Activated CD8-positive, alpha-beta memory T cell treated with anti-CD3 and anti-CD28 coated beads, Interleukin-2, amount 50 U/mL, for 24 hours (primary cell): ENCODE data around the gene ITPK1.
"Not testable (repeated sequence)": the region's sequence is repeated elsewhere in the genome, so short reads cannot be mapped to it uniquely, and the experiment has no call there.

Experiments used
- DNase-seq: peaks from one replicate; pipeline ENCODE4 v3.0.0-alpha.2; 2020; ENCODE audit errors: extremely low read depth

ITPK1 gene

DNA sequence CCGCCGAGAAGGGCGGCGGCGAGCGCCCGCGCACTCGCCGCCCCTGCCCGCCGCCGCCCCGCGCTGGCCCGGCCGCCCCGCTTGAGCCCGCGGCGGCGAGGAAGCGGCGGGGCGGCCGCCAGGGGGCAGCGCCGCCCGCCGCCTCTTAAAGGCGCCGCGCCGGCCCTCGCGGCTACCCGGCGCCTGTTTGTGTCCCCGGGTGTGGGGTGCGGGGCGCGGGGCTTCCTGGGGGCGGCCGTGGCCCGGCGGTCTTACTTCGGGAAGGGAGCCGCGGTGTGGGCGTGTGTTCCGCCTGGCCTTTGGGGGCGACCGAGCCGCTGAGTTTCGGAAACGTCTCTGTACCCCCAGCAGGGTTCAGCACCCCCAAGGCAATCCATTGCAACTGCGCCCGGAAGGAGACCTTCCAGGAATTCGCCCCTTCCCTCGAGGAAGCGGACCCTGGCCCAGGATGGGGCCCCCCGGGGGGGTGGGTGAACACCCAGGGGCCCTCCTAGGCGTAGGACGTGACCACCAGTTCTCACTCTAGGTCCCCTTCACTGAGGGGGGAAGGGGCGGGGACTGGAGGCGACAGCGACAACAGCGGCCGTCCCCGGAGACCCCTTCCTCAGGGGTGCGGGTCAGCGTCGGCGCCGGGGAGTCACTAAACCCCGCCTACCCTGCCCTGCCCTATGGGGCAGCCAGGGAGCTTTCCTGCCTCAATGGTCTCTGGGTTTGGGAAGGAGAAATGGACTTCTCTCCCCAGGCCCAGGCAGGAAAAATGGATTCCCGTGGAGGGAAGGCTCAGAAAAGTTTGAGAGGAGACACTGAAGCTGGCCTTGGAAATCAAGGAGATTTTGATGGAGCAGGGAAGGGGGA lies at the start of gene ITPK1:
ITPK1 (minus strand) TSS at position 105 of the 855 bp plus-strand sequence. CDS start 762 bp downstream, outside the sequence.
- DNase-seq, result no peak

GRCh38 chr14:93163564-93163963 lies 47.8 kb upstream of the ITPK1 start:
- no peak for DNase-seq

- DNase-seq, result no peak
Measured at GRCh38 chr14:93161411-93161940, 45.8 kb upstream of the ITPK1 start.

GRCh38 chr14:93160353-93160801 lies 44.7 kb upstream of the ITPK1 start:
- DNase-seq, result no peak

- DNase-seq, result not testable (repeated sequence)
Measured at GRCh38 chr14:93159625-93160352, 44.1 kb upstream of the ITPK1 start.

GRCh38 chr14:93158349-93158748 lies 42.6 kb upstream of the ITPK1 start:
- not testable (repeated sequence) for DNase-seq

DNA sequence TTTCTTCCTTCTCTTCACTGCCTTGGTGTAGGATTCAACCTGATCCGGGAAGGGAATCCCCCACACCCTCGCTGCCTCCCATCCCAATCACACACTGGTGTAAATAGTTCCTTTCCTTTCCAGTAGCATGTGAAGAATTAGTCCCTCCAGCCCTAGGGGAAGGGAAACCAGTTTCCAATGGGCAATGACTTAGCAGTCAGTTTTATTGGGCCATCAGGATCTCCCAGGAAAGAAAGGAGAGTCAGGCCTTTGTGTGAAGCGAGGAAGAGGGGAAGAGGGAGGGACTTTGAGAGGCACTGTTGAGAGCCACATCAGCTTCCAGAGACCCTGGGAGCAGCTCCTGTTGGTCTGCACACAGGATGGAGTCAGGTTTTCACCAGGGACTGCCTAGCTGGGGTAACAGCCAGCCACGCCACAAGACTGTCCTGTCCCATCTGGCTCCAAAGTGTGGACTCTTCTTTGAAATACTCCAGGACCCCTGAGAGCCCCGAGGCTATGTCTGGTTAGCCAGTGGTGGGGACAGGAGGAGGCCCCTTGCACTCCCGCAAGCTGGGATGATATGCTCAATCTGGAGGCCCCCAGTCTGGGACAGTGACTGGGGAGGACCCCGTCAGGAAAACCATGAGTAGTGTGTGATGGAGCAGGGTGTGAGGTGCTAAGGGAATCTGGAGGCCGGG lies 41.1 kb upstream of the ITPK1 start:
- DNase-seq, result no peak

GRCh38 chr14:93155667-93156066 lies 39.9 kb upstream of the ITPK1 start:
- DNase-seq, result no peak

- DNase-seq, result no peak
Measured at GRCh38 chr14:93153121-93153520, 37.4 kb upstream of the ITPK1 start.

DNA sequence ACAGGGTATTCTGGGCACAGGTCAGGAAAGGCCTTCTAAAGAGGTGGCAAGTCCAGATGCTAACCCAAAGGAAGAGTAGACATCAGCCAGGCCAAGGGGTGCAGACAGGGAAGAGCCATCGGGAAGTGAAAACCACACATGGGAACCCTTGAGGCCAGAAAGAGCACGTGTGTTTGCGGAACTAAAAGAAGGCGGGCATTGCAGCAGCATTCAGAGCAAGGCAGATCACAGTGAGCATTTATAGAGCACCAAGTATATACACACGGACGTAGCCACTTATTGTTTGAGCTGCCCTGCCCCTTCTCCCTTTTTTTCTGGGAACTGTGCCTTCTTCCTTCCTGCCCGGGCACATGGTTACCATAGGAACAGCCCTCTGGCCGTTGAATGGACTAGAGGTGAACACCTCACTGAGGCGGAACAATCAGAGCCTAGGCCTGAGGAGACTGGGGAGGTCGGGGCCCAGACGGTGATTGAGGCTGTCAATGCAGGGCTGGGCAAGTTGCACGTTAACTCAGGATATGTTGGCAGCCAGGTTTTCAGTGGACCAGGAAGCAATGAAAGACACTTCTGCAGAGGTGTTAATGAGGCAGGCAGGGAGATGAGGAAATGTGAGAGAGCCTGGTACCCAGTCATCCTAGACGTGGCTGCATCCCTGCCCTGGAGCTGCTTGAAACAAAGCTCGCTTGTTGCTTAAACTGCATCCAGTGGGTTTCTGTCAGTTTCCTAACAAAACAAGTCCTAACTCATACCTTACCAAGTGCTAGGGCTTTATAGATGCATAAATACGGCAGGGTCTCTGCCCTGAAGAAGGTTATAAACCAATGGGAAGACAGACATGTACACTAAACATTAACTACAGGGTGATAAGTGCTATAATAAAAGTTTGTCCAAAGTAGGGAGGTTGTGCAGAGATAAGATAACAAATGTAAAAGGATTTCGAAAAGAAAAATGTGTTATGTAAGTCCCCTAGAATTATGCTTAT lies 34.8 kb upstream of the ITPK1 start:
- DNase-seq, result no peak

- DNase-seq, result no peak
Measured at GRCh38 chr14:93148979-93149378, 33.3 kb upstream of the ITPK1 start.

DNA sequence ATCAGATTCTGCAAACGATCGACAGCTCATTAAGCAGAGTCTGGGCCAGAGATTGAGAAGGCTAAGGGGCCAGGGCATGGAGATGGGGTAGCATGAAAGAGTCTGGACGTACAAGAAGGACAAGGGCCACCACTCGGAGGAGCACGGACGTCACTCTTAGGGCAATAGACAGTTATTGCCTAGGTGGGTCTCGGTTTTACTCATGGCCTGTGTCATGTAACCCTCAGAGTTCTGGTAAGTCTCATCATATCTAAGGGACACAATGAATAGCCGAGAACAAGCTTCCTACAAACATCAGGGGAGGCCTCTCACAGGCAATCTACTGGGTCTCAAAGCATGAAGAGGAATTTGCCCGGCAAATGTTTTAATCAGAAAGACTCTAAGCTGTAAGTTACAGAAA lies 30.4 kb upstream of the ITPK1 start:
- DNase-seq, result no peak

DNA sequence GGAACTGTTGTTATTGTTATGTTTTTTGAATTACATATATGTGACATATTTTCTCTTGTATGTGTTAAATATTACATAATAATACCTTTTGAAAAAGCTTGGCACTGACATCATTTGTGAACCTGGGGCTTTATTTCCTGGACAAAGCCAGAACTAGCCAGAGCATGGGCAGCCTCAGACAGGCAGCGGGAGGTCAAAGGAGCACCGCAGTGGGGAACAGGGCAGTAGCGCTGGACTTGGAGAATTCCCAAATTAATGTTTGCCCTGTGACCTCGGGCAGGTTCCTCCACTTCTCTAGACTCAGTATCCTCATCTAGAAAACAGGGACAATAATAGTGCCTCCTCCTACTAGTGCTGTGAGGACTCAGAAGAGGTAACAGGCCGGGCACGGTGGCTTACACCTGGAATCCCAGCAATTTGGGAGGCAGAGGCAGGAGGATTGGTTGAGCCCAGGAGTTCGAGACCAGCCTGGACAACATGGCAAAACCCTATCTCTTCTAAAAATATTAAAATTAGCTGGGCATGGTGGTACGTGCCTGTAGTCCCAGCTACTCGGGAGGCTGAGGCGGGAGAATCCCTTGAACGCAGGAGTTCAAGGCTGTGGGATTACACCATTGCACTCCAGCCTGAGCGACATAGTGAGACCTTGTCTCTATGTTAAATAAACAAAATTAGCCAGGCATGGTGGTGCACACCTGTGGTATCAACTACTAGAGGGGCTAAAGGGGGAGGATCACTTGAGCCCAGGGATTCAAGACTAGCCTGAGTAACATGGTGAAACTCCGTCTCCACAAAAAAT lies 27.3 kb upstream of the ITPK1 start:
- DNase-seq, result no peak

- DNase-seq, result no peak
Measured at GRCh38 chr14:93137864-93138263, 22.1 kb upstream of the ITPK1 start.

DNA sequence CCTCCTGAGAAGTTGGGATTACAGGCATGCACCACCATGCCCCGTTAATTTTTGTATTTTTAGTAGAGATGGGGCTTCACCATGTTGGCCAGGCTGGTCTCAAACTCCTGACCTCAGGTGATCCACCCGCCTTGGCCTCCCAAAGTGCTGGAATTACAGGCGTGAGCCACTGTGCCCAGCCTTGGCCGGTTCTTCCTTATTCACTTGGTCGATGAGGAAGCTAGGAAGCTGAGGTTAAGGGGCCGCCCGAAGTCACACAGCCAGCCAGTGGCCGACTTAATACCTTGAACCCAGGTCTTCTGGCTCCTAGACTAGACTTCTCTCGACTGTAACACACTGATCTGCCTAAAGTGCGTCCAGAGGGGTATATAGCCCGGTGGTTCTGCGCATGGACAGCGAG lies 20.8 kb upstream of the ITPK1 start:
- not testable (repeated sequence) for DNase-seq

DNA sequence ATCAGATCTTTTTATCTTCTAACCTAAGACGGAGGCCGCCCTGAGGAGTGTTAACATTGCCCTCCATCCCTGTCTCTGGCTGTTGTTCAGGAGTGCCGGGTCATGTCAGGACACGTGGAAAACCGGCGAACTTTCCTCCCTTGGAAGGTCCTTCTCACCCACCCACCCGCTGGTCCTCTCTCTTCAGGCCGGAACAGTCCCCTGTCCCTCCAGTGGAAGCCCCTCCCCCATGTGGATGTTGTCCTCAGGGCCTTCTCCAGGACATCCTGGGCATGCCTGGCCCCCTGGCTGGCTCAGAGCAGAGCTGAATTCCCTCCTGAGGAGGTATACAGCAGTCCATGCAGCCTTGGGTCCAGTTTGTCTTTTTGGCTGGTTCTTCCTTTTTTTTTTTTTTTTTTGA lies 20.3 kb upstream of the ITPK1 start:
- DNase-seq, result no peak

DNA sequence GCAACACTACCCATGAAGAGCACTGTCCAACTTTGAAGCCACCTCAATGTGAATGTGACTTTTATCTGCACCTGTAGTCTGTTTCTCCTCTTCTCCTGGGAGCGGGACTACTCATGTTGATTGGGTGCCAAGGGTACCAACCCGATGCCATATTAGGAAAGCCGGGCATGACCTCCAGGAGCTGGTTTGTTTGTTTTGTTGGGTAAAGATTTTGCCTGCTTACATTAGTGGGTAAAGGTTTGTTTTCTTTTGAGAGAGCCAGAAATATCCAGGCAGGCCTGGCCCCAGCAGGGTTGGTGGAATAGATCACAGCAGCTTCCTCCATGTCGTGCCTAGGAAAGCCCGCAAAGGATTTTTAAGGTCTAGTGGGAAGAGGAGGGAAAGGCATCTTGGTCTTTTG lies 19.7 kb upstream of the ITPK1 start:
- no peak for DNase-seq

DNA sequence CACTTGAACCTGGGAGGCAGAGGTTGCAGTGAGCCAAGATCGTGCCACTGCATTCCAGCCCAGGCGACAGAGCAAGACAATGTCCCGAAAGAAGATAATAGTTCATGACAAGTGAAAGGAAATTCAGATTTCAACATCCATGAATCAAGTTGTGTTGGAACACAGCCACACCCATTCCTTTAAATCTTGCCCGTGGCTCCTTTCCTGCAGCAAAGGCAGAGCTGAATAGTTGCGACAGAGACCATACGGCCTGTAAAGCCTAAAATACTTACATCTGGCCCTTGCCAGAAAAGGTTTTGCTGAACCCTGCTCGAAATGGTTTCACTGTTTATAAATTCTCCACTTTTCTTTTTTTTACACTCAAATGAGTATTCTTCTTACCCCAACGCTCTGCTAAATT lies 17.7 kb upstream of the ITPK1 start:
- no peak for DNase-seq

DNA sequence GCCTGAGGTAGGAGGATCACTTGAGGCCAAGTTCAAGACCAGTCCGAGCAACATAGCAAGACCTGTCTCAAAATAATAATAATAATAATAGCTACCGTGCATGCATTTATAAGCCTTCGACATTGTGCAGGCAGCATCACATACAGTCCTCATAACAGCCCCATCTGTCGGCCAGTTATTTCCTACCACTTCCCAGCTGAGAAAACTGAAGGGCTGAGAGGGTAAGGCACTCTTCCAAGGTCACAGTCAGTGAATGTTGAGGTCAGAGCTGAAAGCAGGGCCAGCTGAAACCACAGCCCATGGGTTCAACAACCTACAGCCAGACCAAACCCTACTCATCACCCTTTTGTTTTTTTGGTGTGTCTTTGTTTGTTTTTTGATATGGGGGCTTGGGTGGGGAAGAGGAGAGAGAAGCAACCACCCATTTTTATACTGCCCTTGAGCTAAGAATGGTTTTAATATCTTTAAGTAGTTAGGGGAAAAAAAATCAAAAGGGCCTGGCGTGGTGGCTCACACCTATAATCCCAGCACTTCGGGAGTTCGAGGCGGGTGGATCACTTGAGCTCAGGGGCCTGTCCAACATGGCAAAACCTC lies 16.8 kb upstream of the ITPK1 start:
- DNase-seq, result no peak
